ENCODE data around the gene PSTPIP2.

GRCh38 chr18:45940724-45941123, 131.3 kb downstream of the PSTPIP2 start:
- TF ChIP-seq POLR2A (IDR thresholded peaks at IDR 0.05): no peak
- TF ChIP-seq CTCF (IDR thresholded peaks at IDR 0.05): no peak

Data from right lobe of liver (tissue), 4 donors.